GM12892 (cell line): ENCODE data around the gene CDC14A.

Source experiments
- POLR2A ChIP-seq: IDR thresholded peaks from 2 replicates; pipeline ENCODE4 v1.6.1; 2011; ENCODE audit warnings: low read depth, low read length, control low read depth
- POLR2AphosphoS5 ChIP-seq: IDR thresholded peaks from 2 replicates; pipeline ENCODE4 v1.6.1; 2011; ENCODE audit warnings: low read depth, low read length, control low read depth

DNA sequence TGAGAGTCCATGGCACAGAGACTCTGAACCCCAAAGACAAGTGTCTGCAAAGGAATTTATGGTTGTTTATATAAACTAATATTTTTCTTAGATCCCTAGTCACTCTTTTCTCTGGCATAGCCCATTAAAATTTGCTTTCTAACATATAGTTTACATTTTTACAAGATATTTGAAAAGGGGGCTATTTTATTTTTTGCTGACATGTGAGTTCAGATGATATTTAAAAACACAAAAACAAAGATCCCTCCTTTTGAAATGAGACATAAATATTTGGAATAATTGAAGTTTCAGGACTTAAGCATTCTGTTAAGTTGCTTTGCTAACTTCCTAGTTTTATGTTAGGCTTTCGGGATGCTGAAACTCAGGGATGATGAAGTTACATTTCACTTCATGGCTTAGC lies 86.1 kb downstream of the CDC14A start:
- TF ChIP-seq POLR2A (no peak), POLR2AphosphoS5 (no peak)
